GM21786 (cell line): Measurements from ENCODE around the gene C22orf39.

Experiments
- ATAC-seq: cut with Tn5 transposase; IDR thresholded peaks from one replicate; pipeline ENCODE4 v1.9.1; 2021; ENCODE audit not compliant: unreplicated experiment

C22orf39 gene

DNA sequence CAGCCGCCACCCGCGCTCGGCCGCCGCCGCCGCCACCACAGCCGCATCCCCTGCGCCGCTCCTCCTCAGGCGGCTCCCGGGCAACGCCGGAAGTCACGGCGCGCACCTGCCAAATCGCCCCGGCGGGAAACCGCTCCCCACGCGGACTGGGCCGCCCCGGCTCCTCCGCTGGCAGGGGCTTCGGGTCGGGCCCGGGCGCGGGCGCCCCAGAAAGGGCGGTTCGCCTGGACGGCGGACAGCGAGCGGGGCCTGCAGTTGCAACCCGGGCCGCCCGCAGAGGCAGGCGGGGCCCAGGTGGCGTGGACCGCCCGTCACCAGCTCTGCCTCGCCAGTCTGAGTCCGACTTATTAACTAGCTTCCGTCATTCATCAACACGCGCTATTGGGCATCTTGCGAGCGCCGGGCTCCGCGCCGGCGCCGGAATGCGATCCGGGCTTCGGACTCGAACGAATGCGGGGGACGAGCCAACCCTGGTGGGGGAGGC is 15.8 kb downstream of the C22orf39 start, which contains the start of gene HIRA:
Gene HIRA, minus strand, starts transcription at position 85 of the 484 bp plus-strand sequence. CDS start 257 bp downstream, outside the sequence.
- ATAC-seq: peak; percentile 37

DNA sequence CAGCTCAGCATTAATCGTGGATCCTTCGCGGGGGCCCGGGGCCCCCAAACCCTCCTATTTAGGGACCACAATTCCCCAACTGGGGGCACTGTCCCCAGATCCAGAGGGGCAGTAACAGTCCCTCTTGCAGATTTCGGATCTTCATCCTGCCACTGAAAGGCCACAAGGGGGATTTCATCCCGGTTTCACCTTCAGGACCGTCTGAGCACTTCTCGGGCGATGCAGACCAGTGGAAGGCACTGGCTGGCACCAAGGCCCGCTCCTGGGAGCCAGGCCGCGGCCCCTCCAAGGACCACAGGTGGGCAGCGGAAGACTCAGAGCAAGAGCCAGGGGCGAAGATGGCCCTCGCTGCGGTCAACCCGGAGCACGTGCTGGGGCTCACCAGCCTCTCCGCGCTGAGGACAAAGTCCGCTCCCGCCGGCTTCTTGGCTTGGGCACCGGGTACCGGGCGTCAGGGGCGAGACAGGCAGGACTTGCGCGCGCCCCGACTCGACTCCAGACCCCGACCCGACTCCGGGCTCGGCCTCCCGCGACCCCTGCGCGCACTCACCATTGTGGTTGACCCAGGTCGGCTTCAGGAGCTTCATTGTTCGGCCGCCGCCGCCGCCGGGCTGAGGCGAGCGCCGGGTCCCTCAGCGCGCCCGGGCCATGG is 16.5 kb downstream of the C22orf39 start:
- ATAC-seq: peak; percentile 3

DNA sequence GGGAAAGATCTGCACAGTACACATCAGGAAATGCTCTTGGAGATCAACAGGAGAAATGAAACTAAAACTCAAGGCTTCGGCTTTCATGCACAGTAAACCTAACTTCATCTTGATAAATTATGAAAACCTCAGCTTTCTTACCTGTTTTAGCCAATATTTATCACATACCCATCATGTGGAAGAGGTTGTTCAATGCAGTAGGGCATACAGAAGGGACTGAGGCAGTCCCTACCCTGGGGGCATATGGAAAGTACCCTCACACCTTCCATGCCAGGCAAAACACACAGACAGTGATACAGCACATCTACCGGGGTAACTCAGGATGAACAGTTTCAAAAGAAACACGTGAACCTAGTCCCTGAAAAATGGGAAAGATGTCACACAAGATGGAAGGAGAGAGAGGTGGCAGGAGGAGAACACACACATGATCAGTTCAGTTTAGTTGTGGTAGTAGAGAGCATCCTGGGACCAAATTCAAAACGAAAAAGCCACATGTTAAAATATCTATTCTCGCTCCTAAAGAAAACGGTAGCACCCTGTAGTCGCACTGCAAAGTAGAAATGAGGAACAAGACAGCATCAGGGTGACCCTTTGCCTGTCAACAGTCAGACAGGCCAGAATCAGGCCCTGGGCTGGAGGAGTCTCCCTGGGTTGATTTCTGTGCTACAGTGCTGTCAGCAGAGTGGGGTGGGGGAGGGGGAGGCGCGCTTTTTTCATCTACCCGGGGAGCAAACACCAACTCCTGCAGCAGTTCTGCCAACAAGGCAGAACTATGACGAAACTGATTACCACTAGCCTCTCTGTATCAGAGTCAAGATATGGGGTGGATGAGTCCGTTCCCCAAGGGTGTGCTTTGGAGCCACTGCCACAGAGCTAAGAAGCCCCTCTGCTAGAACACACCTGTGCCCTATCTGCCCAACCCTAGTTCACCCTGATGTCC is 17.3 kb downstream of the C22orf39 start:
- no peak for ATAC-seq

DNA sequence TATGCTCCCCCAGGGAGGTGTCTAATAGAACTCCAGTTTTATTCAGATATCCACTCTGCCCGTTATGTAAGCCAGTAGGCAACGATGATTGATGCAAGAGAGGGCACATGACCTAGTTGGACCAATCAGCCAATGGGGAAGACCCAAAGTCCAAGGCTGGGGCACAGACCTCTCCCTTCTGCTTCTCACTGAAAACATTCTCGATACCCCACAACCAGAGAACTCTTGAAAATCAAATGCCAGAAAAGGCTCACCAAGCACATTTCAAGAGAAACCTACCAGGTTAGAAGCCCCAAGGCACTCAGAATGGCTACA is 23.4 kb downstream of the C22orf39 start:
- no peak for ATAC-seq

DNA sequence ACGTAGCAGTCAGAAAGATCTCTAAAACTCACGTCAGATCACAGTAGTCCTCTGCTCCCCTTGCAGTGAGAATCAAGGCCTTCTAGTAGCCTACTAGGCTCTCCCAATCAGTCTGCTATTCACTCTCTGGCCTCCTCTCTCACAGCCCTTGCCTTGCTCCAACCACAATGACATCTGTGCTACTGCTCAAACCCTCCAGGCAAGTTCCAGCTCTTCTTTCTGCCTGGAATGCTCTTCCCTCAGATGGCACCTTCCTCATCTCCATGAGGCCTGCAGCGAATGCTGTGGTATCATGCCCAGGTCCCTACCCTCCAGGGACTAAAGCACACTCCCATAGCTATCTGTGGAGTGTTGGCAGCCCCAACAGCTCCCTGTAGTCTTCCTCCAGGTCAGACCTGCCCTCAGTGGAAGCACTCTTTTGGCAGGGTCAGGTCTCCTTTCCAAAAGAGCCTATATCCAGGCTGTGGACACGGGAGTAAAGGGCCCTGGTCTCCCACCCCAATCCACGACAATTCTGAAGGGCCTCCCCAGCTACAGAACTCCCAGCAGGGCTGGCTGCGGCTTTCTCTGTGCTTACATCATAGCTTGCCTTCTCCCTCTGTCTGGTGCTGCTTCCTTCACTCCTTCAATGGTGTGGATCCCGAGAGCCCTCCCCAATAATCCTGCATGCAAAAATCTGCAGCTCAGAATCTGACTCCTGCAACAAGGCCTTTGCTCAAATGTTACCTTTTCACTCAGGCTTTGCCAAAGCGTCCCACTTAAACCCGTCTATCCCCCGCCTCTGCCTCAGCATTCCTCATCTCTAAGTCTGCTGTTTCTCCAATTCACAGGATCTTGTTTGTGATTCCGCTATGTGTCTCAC is 24.8 kb downstream of the C22orf39 start:
- no peak for ATAC-seq

DNA sequence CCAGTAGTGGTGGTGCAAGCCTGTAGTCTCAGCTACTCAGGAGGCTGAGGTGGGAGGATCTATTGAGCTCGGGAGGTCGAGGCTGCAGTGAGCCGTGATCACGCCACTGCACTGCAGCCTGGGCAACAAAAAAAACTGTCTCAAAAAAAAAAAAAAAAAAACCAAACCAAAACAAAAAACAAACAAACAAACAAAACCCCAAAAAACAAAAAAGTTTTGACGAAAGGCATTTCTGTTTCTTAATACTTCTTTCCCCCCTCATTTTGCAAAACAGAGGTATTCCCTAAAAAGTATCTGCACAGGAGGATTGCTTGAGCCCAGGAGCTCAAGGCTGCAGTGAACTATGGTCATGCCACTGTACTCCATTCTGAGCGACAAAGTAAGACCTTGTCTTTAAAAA is 27.2 kb downstream of the C22orf39 start:
- ATAC-seq: no peak

DNA sequence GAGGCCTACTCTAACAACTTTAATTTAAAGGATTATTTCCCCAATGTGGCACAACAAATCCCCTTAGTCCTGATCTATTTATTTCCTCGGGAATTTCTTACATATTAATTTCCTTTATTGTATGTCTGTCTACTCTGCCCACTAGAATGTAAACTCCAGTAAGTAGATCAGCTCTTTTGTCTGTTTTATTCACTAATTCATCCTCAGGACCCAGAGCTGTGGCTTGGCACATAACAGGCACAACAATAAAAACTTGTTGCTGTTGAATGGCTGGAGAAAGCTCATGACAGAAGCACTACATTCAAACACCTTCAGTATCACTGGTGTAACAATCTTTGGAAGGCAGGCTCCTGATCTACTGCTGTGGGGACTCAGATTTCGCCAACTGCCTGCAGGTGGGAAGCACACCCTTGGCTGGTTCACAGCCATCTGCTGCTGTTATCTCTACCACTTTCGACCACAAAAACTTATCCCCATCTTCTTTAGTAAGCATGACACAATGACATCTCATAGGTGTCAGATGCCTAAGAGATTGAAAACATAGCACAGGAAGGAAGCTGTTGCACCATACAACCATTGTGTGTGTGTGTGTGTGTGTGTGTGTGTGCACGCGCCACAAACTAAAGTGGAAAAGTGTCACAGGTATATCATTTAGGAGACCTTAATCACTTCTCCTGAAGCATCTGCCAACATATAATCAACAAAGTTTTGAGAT is 27.9 kb downstream of the C22orf39 start:
- peak; percentile 78 for ATAC-seq

DNA sequence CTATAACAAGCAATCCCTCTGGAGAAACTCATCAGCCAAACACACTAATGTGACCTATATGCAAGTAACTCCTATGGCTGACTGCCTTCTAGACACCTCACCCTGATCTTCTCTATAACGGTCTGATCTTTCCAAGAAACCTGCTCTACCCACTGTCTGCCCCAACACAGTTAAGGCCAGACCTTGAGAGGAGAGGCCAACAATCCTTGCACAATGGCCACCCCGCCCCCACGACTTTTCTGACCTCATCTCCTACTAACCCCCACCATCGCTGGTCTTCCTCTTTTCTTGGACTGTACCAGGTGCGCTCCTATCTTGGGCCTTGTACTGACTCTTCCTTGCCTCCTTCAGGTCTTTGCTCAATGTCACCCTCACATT is 28.4 kb downstream of the C22orf39 start:
- ATAC-seq: no peak

DNA sequence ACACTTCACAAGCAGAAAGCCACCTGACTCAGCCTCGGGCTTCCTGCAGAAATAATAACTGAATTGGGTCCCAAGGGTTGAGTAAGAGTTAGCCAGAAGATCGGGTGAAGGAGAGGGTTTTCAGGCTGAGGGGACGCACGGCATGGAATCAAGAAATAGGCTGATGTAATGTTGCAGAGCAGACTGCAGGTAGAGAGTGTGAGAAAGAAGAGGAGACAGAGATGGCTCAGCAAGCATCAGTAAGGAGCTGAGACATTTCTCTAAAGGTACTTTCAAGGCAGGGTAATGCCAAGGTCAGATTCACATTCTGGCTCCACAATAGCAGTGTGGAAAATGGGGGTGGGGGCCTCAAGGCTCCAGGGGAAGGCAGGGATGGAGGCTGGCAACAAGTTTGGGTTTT is 34.6 kb downstream of the C22orf39 start:
- no peak for ATAC-seq

DNA sequence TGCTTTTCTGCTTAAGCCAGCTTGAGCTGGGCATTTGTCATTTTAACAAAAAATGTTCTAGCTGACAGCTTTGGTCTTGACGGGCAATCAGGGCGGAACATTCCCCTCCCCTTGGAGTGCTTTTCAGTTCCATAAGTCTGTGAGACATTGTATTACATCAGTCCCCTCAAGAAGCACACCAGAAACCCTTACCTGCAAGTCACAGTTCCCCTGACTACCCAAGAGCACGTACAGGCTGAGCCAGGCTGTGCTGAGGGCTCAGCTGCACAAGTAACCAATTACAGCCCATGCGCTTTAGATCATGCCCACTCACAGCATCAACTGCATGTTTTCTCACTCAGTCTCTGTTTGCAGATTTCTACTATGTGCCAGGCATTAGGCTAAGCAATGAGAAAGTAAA is 35.0 kb downstream of the C22orf39 start:
- ATAC-seq: no peak

DNA sequence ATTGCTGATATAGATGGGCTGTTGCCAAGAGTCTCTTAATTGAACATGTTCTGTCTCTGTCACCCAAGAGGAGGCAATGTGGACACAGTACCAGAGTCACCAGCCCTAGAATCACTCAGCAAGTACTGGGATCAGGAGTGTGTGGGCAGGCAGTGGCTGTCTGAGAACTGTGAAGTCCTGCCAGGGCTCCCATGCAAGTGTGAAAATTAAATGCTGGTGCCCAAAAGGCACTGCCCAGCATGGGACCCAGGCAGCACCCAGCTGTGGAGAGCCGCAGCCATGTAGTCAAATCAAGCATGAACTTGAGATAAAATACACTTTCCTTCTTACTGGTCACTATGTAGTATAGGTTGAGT is 35.8 kb downstream of the C22orf39 start:
- no peak for ATAC-seq

DNA sequence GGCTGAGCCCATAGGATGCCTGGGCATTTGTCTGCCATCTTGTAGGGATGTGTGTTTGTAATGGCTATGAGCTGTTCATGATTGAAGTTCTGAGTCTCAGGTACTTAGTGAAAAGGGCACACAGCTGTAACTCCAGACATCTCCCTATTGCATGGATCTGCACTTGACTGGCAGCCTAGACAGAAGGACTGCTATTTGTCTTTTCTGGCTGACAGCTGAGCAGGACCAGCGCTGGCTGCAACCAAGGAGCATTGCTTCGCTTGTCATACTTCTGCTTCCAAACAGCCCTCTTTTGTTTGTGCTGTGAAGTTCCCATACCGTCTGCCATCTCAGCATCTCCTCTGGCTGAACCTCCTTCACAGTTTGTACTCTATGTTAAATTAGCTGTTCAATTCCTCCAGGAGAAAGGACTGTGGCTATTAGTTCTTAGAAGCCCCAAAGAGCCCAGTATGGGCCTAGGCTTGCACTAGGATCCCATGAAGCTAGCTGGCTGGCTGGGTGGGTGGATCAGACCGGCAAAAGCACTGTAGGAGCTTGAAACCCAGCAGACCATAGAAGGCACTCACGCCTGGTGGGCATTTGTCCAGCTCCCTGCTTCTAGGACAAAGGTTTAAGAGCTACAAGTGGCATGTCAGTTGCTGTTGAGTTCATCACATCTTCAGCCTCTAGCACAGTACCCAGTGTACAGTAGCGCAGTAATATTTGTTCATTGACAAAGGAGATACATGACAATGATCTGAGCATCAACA is 36.4 kb downstream of the C22orf39 start:
- ATAC-seq: no peak

DNA sequence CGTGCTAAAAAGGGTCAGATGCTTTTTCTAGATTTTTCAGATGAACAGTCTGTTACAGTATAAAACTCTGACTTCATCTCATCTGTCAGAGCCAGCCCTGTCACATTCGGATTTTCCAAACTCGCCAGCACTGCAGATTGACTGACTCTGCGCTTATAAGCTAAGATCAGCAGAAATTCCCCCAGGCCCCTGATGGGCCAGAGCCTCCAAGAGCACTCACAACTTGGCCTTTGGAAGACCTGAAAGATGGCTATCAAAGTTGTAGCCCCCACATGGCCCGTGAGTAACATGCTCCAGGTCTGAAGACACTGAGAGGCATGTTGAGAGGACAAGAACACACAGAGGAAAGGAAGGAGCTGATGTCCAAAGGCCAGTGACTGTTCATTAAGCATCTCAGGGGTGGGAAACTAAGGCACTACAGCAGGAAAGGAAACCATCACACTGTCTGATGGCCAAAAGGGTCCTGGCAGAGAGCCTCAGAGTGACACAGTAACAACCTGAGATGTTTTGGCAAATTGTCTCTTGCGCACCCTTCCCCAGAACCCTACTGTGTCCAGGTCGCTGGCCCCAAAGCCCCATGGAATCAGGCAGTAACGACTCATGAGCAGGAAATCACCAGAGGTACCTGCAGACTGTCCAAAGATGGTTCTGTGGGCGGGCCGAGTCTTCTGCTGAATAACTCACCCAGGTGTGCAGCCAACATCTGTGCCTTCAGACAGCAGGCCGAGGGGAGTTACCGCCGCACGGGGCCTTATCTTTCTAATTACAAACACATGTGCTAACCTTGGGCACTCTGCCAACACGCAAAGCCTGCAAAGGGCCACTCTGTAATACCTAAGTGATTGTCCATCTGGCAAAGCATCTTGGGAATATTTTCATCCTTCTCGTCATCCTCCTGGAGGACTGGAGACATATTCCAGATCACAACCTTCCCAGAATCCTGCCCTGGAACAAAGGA is 39.6 kb downstream of the C22orf39 start:
- no peak for ATAC-seq

DNA sequence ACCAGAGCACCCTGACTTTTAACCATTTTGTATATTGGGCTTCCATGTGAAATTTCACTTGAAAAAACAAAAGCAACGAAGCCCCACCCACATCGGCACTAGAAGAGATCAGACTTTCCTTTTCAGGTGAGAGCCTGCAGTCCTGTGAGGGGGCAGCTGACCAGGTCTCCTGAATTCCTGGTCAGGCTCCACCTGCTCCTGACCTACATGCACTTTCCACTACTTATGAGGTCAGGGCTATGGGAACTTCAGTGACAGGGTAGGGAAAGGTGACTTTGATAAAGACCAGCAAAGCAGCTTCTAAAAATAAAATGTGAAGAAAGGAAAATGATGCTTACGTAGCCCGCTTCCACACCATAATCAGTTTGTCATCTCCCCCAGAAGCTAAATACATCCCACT is 40.7 kb downstream of the C22orf39 start:
- ATAC-seq: no peak

DNA sequence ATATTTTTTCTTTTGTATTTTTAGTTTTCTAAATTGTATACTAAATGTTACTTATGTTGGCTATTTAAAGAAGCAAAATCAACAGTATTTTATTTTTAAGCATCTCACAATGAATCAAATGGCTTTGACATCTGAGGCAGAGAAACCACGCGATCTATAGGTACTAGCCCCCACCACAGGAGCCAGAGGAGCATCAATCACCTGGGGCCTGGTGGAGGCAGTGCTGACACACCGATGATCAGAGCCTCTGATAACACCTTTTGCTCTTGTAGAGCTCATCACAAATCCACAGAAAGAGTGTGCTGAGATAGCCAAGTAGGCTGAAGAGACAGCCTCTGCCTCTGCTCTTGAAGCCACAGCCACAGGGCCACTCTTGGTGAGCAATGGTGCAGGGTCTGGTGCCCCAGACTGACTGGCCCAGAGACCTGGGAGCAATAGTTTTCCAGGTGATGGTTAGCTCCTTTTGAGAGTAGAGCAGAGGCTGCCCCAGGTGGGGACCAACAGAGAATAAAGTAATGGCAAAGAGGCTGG is 41.2 kb downstream of the C22orf39 start:
- ATAC-seq: no peak

DNA sequence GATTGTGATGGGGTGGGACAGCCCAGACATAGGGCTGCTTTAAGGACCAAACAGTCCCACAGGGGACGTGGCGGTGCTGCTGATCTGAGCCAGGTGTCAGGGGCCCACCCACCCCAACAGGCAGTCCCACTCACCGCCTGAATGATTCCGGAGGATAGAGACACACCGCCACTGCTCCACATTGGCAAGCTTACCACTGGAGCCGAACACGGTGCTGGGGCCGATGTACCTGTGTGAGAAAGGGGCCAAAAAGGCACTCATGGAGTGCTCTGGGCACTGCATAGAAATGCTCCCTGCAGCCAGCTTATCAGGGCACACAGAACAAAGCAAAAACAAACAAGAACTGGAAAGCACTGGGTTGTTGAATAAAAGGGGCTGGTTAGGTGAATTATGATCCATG is 41.9 kb downstream of the C22orf39 start:
- no peak for ATAC-seq

DNA sequence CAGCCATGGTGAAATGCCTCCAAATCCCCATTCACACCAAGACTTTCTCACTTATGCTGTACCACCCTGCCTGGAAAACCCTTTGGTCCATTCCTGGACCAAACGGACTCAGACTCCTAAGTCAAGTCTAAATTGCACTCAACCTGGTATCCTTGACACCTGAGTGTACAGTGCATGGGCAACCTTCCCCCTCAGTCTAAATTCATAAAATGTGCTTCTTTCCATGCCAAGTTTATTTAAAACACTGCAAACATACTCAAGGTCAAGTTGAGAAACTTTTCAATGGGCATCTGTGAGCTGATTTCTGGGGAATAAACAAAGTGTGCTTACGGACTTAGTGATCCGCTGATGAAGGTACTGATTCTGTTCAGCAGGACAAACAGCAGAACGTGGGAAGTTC is 42.4 kb downstream of the C22orf39 start:
- no peak for ATAC-seq

DNA sequence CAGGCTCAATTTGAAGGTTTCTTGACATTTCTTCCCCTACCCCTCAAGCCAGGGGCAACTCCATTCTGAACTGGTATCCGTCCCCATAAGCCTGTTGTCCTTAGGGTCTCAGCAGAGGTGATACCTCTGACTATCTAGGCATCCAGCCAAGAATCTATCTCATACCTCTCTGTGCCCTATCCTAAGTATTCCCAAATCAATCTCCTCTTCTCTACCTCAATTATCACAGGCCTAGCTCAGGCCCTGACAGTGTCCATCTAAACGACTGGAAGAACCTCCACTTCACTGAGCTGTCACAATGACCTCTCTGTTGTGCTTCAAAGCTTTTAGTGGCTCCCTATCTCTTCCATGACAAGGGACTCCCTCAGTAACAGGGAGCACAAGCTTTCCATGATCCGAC is 42.8 kb downstream of the C22orf39 start:
- no peak for ATAC-seq
